Measurements from ENCODE around the gene SDCCAG8.

GRCh38 chr1:243474136-243474881, 218.5 kb downstream of the SDCCAG8 start:
- TF ChIP-seq CTCF (IDR thresholded peaks at IDR 0.05) = no peak
- TF ChIP-seq POLR2A (IDR thresholded peaks at IDR 0.05) = no peak

Data from esophagus squamous epithelium (tissue), 4 donors.